ENCODE data around the gene SGMS1.
"Not testable (repeated sequence)": the region's sequence is repeated elsewhere in the genome, so short reads cannot be mapped to it uniquely, and the experiment has no call there.

Gene SGMS1

GRCh38 chr10:50464004-50464409 is 159.7 kb downstream of the SGMS1 start:
- H3K4me3 ChIP-seq (ENCODE audit: control insufficient read depth, low read depth, low read length), result no peak overlapping the region
- TF ChIP-seq CTCF (IDR thresholded peaks at IDR 0.05; ENCODE audit: control insufficient read depth, insufficient read depth, low read depth, low read length, missing control alignments), result no peak
- no peak for DNase-seq (ENCODE audit: low read depth)

DNA sequence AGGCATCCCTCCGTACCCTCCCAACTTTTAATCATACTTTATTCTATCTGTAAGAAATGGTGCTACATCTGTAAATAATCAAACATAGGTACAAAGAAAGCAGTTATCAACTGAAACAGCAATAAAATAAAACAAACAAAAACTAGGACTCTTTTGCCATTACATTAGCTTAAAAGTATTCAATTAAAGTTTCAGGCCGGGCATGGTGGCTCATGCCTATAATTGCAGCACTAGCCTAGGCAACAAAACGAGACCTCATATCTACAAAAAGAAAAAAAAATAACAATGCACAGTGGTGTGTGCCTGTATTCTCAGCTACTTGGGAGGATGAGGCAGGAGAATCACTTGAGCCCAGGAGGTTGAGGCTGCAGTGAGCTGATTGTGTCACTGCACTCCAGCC is 161.9 kb downstream of the SGMS1 start:
- no peak for TF ChIP-seq CTCF (IDR thresholded peaks at IDR 0.05; ENCODE audit: control insufficient read depth, insufficient read depth, low read depth, low read length, missing control alignments)

DNA sequence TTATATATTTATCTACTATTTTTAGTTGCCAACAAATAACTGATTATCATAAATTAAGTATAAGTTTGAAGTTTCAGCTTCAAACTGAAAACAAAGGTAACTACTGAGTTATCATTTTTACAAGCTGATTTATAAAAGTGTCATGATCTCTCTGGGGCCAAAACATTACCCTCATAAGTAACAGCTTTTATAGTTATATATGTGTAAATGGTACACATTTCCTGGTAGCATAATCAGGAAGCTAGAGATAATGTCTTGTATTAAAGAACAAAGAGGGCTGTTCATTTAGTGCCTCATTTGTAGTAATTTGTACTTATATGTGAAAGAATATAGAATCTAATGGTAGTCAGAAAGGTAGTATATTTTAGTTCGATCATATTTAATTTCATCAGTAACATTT is 162.6 kb downstream of the SGMS1 start:
- H3K4me3 ChIP-seq (ENCODE audit: control insufficient read depth, low read depth, low read length), result no peak overlapping the region
- no peak for TF ChIP-seq CTCF (IDR thresholded peaks at IDR 0.05; ENCODE audit: control insufficient read depth, insufficient read depth, low read depth, low read length, missing control alignments)
- DNase-seq (ENCODE audit: low read depth), result no peak

More for the DNA sequence above, 161.9 kb downstream of the SGMS1 start:
- no peak for DNase-seq (ENCODE audit: low read depth)
- H3K4me3 ChIP-seq (ENCODE audit: control insufficient read depth, low read depth, low read length), result no peak overlapping the region

- no peak for TF ChIP-seq CTCF (IDR thresholded peaks at IDR 0.05; ENCODE audit: control insufficient read depth, insufficient read depth, low read depth, low read length, missing control alignments)
- DNase-seq (ENCODE audit: low read depth), result no peak
- no peak overlapping the region for H3K4me3 ChIP-seq (ENCODE audit: control insufficient read depth, low read depth, low read length)
These were observed 167.0 kb downstream of the SGMS1 start for GRCh38 chr10:50456719-50457118.

GRCh38 chr10:50453940-50454339 is 169.8 kb downstream of the SGMS1 start:
- TF ChIP-seq CTCF (IDR thresholded peaks at IDR 0.05; ENCODE audit: control insufficient read depth, insufficient read depth, low read depth, low read length, missing control alignments), result no peak
- no peak for DNase-seq (ENCODE audit: low read depth)
- no peak overlapping the region for H3K4me3 ChIP-seq (ENCODE audit: control insufficient read depth, low read depth, low read length)

- no peak overlapping the region for H3K4me3 ChIP-seq (ENCODE audit: control insufficient read depth, low read depth, low read length)
- no peak for DNase-seq (ENCODE audit: low read depth)
- no peak for TF ChIP-seq CTCF (IDR thresholded peaks at IDR 0.05; ENCODE audit: control insufficient read depth, insufficient read depth, low read depth, low read length, missing control alignments)
These were observed 171.2 kb downstream of the SGMS1 start for GRCh38 chr10:50452603-50453002.

- H3K4me3 ChIP-seq (ENCODE audit: control insufficient read depth, low read depth, low read length), result no peak overlapping the region
- no peak for DNase-seq (ENCODE audit: low read depth)
- TF ChIP-seq CTCF (IDR thresholded peaks at IDR 0.05; ENCODE audit: control insufficient read depth, insufficient read depth, low read depth, low read length, missing control alignments), result no peak
These were observed 176.1 kb downstream of the SGMS1 start for GRCh38 chr10:50447691-50448090.

GRCh38 chr10:50445777-50446176 is 178.0 kb downstream of the SGMS1 start:
- DNase-seq (ENCODE audit: low read depth), result not testable (repeated sequence)

More at GRCh38 chr10:50445777-50446176, 178.0 kb downstream of the SGMS1 start:
- H3K4me3 ChIP-seq (ENCODE audit: control insufficient read depth, low read depth, low read length), result not testable (repeated sequence)

All from AG09309 (cell line).